ENCODE results near the gene TMPO.

The TMPO gene

DNA sequence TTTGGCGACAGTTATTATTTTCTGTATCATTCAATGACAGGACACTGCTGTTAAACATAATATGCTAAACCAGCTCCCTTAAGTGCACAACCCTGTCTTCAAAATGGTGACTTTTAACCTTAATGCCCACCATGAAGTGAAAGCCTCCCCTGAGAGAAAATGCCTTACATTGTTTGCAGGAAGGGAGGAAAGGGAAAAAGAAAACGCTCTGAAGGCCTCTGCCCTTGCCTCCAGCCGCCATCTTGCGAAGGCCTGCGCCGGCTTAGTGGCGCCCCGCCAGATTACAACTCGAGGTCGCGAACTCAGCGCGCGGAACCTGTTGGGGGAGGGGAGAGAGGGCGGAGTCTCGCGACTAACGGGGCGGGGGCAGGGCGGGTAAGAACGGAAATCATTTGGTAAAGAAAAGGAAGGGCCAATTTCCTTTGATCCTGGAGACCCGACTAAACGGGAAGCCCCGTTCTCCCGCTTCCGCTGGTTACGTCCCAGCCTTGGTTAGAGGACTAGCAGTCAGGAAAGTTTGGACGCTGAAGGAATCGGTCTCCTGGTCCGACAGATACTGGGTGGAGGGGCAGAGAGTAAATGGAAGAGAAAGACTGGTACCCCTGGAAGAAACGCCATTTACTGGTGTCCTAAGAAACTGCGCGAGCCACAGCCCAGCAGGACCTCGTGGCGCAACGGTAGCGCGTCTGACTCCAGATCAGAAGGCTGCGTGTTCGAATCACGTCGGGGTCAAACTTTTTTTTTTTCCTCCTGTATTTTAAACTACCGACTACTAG, 11.6 kb upstream of the TMPO start (continued):
- TF ChIP-seq HOXA7 (CRISPR knock-in tag; IDR thresholded peaks at IDR 0.05; ENCODE audit: borderline replicate concordance) (no peak), ZNF610 (tag by site-specific recombination; IDR thresholded peaks at IDR 0.05; ENCODE audit: borderline replicate concordance) (peak; percentile 76), MZF1 (tag by site-specific recombination; IDR thresholded peaks at IDR 0.05; ENCODE audit: borderline replicate concordance) (peak; percentile 42), ZNF623 (tag by site-specific recombination; IDR thresholded peaks at IDR 0.05) (peak; percentile 26; the same call in 1 of the 2 replicates), KLF1 (tag by site-specific recombination; IDR thresholded peaks at IDR 0.05) (peak; percentile 58; the same call in 1 of the 2 replicates), ZNF664 (tag by site-specific recombination; IDR thresholded peaks at IDR 0.05) (peak; percentile 98), ZNF324 (tag by site-specific recombination; IDR thresholded peaks at IDR 0.05) (peak; percentile 93), ZNF24 (tag by site-specific recombination; IDR thresholded peaks at IDR 0.05) (0 out of 2 replicates have a peak, but pooled peaks have one; percentile 86), ZFP37 (tag by site-specific recombination; IDR thresholded peaks at IDR 0.05) (peak; percentile 39), ZNF701 (tag by site-specific recombination; IDR thresholded peaks at IDR 0.05) (no peak), FEZF1 (tag by site-specific recombination; IDR thresholded peaks at IDR 0.05) (no peak; the same call in 1 of the 2 replicates), YY1 (tag by site-specific recombination; IDR thresholded peaks at IDR 0.05) (peak; percentile 92), ZNF221 (tag by site-specific recombination; IDR thresholded peaks at IDR 0.05; ENCODE audit: borderline replicate concordance) (0 out of 2 replicates have a peak, but pooled peaks have one; percentile 76), PBX3 (CRISPR knock-in tag; IDR thresholded peaks at IDR 0.05) (no peak), ZNF112 (tag by site-specific recombination; IDR thresholded peaks at IDR 0.05) (no peak), PATZ1 (tag by site-specific recombination; IDR thresholded peaks at IDR 0.05) (peak; percentile 65; the same call in 1 of the 2 replicates), ZXDB (tag by site-specific recombination; IDR thresholded peaks at IDR 0.05) (peak; percentile 98), ZNF266 (tag by site-specific recombination; IDR thresholded peaks at IDR 0.05; ENCODE audit: low read depth) (no peak)
- TF ChIP-seq, protein P1, sequence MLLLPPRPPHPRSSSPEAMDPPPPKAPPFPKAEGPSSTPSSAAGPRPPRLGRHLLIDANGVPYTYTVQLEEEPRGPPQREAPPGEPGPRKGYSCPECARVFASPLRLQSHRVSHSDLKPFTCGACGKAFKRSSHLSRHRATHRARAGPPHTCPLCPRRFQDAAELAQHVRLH (tag by site-specific recombination; IDR thresholded peaks at IDR 0.05) = peak; percentile 95
- TF ChIP-seq, protein P2, sequence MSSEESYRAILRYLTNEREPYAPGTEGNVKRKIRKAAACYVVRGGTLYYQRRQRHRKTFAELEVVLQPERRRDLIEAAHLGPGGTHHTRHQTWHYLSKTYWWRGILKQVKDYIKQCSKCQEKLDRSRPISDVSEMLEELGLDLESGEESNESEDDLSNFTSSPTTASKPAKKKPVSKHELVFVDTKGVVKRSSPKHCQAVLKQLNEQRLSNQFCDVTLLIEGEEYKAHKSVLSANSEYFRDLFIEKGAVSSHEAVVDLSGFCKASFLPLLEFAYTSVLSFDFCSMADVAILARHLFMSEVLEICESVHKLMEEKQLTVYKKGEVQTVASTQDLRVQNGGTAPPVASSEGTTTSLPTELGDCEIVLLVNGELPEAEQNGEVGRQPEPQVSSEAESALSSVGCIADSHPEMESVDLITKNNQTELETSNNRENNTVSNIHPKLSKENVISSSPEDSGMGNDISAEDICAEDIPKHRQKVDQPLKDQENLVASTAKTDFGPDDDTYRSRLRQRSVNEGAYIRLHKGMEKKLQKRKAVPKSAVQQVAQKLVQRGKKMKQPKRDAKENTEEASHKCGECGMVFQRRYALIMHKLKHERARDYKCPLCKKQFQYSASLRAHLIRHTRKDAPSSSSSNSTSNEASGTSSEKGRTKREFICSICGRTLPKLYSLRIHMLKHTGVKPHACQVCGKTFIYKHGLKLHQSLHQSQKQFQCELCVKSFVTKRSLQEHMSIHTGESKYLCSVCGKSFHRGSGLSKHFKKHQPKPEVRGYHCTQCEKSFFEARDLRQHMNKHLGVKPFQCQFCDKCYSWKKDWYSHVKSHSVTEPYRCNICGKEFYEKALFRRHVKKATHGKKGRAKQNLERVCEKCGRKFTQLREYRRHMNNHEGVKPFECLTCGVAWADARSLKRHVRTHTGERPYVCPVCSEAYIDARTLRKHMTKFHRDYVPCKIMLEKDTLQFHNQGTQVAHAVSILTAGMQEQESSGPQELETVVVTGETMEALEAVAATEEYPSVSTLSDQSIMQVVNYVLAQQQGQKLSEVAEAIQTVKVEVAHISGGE (tag by site-specific recombination; conservative IDR thresholded peaks at IDR 0.05; ENCODE audit: low read depth) = peak; percentile 63; the same call in 1 of the 2 replicates
- TF ChIP-seq, protein P3, sequence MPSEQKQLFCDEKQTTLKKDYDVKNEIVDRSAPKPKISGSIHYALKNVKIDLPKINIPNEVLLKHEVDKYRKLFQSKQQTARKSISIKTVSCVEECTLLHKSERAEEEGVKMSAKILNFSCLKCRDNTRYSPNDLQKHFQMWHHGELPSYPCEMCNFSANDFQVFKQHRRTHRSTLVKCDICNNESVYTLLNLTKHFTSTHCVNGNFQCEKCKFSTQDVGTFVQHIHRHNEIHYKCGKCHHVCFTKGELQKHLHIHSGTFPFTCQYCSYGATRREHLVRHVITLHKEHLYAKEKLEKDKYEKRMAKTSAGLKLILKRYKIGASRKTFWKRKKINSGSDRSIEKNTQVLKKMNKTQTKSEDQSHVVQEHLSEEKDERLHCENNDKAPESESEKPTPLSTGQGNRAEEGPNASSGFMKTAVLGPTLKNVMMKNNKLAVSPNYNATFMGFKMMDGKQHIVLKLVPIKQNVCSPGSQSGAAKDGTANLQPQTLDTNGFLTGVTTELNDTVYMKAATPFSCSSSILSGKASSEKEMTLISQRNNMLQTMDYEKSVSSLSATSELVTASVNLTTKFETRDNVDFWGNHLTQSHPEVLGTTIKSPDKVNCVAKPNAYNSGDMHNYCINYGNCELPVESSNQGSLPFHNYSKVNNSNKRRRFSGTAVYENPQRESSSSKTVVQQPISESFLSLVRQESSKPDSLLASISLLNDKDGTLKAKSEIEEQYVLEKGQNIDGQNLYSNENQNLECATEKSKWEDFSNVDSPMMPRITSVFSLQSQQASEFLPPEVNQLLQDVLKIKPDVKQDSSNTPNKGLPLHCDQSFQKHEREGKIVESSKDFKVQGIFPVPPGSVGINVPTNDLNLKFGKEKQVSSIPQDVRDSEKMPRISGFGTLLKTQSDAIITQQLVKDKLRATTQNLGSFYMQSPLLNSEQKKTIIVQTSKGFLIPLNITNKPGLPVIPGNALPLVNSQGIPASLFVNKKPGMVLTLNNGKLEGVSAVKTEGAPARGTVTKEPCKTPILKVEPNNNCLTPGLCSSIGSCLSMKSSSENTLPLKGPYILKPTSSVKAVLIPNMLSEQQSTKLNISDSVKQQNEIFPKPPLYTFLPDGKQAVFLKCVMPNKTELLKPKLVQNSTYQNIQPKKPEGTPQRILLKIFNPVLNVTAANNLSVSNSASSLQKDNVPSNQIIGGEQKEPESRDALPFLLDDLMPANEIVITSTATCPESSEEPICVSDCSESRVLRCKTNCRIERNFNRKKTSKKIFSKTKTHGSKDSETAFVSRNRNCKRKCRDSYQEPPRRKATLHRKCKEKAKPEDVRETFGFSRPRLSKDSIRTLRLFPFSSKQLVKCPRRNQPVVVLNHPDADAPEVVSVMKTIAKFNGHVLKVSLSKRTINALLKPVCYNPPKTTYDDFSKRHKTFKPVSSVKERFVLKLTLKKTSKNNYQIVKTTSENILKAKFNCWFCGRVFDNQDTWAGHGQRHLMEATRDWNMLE (tag by site-specific recombination; conservative IDR thresholded peaks at IDR 0.05; ENCODE audit: low read depth) = peak; percentile 13; the same call in 1 of the 2 replicates
- TF ChIP-seq, protein P4, sequence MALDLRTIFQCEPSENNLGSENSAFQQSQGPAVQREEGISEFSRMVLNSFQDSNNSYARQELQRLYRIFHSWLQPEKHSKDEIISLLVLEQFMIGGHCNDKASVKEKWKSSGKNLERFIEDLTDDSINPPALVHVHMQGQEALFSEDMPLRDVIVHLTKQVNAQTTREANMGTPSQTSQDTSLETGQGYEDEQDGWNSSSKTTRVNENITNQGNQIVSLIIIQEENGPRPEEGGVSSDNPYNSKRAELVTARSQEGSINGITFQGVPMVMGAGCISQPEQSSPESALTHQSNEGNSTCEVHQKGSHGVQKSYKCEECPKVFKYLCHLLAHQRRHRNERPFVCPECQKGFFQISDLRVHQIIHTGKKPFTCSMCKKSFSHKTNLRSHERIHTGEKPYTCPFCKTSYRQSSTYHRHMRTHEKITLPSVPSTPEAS (tag by site-specific recombination; IDR thresholded peaks at IDR 0.05) = peak; percentile 39; the same call in 1 of the 2 replicates
